ENCODE data around the gene DOCK6. TPM values are rescaled to one million over a fixed set of nuclear protein-coding genes. Genes with fewer than 3 reads are reported as not detected.
A peak's percentile ranks its signal among the peaks of the same experiment; 100 is the strongest.
"Not testable (repeated sequence)": the region's sequence is repeated elsewhere in the genome, so short reads cannot be mapped to it uniquely, and the experiment has no call there.

DOCK6 gene
- total RNA-seq, 2 experiments from 2014 or later: 6.1 to 7.1 TPM

DNA sequence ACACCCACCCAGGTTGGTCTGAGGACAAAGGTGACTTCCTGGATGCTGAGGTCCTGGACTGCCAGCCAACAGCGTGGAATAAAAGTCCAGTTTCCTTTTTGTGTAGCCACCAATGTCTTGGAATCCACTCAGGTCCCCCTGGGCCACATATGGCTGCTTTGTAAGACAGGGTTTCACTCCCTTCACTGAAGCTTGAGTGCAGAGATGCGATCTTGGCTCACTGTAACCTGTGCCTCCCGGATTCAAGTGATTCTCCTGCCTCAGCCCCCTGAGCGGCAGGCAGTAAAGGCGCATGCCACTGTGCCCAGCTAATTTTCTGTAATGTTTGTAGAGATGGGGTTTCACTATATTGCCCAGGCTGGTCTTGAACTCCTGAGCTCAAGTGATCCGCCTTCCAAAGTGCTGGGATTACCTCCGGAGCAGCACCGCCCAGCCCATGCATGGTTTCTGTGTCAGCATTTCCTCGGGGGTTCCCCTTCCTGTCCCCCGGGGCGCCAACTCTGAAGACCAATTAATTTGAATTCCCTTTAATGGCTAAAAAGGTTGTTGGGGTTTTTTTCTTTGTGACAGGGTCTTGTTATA, 82.5 kb downstream of the DOCK6 start:
- intact Hi-C loops (cut with micrococcal nuclease): no loop called here
- no peak overlapping the region for H3K27ac Mint-ChIP-seq
- H3K4me3 Mint-ChIP-seq: no peak overlapping the region
- no peaks in the 10 kb centered on the region for H3K9me3 Mint-ChIP-seq
- no peaks in the 10 kb centered on the region for H3K4me1 Mint-ChIP-seq (ENCODE audit: low read depth)
- CTCF ChIA-PET: no interaction called here
- no peaks in the 10 kb centered on the region for H3K36me3 Mint-ChIP-seq (ENCODE audit: low read depth)
- no peaks in the 10 kb centered on the region for H3K27me3 Mint-ChIP-seq (ENCODE audit: low read depth)
- DNase-seq: peak; percentile 34

DNA sequence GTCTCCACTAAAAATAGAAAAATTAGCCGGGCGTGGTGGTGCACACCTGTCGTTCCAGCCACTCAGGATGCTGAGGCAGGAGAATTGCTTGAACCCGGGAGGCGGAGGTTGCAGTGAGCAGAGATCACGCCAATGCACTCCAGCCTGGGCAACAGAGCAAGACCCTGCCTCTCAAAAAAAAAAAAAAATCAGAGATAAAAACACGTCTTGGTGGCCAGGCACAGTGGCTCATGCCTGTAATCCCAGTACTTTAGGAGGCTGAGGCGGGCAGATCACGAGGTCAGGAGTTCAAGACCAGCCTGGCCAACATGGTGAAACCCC, 83.2 kb downstream of the DOCK6 start:
- intact Hi-C loops (cut with micrococcal nuclease); CTCF ChIA-PET; H3K4me1 Mint-ChIP-seq (ENCODE audit: low read depth); H3K36me3 Mint-ChIP-seq (ENCODE audit: low read depth); H3K4me3 Mint-ChIP-seq; H3K27me3 Mint-ChIP-seq (ENCODE audit: low read depth); H3K27ac Mint-ChIP-seq; H3K9me3 Mint-ChIP-seq; DNase-seq: not testable (repeated sequence)

GRCh38 chr19:11177592-11177991, 84.7 kb downstream of the DOCK6 start:
- Mint-ChIP-seq H3K27me3 (ENCODE audit: low read depth) (no peaks in the 10 kb centered on the region), H3K27ac (no peak overlapping the region), H3K9me3 (no peaks in the 10 kb centered on the region), H3K36me3 (ENCODE audit: low read depth) (no peaks in the 10 kb centered on the region), H3K4me1 (ENCODE audit: low read depth) (no peaks in the 10 kb centered on the region), H3K4me3 (no peak overlapping the region)
- CTCF ChIA-PET: interaction anchor here (1.2 kb wide), 1 partner anchor 26 kb away, joined by 5 read pairs; no protein-coding TSS in a partner anchor
- no peak for DNase-seq
- intact Hi-C loops (cut with micrococcal nuclease): no loop called here

GRCh38 chr19:11176466-11177193, 85.7 kb downstream of the DOCK6 start:
- Mint-ChIP-seq H3K27ac (no peak overlapping the region), H3K4me1 (ENCODE audit: low read depth) (no peaks in the 10 kb centered on the region), H3K27me3 (ENCODE audit: low read depth) (no peaks in the 10 kb centered on the region), H3K9me3 (no peaks in the 10 kb centered on the region), H3K36me3 (ENCODE audit: low read depth) (no peaks in the 10 kb centered on the region), H3K4me3 (no peak overlapping the region)
- intact Hi-C loops (cut with micrococcal nuclease): no loop called here
- no peak for DNase-seq
- CTCF ChIA-PET: no interaction called here

- DNase-seq: no peak
- H3K27me3 Mint-ChIP-seq (ENCODE audit: low read depth): no peaks in the 10 kb centered on the region
- no peak overlapping the region for H3K4me3 Mint-ChIP-seq
- H3K27ac Mint-ChIP-seq: no peak overlapping the region
- no peaks in the 10 kb centered on the region for H3K4me1 Mint-ChIP-seq (ENCODE audit: low read depth)
- no peaks in the 10 kb centered on the region for H3K9me3 Mint-ChIP-seq
- intact Hi-C loops (cut with micrococcal nuclease): no loop called here
- CTCF ChIA-PET: no interaction called here
- no peaks in the 10 kb centered on the region for H3K36me3 Mint-ChIP-seq (ENCODE audit: low read depth)
Observed at GRCh38 chr19:11175920-11176319, 86.4 kb downstream of the DOCK6 start.

DNA sequence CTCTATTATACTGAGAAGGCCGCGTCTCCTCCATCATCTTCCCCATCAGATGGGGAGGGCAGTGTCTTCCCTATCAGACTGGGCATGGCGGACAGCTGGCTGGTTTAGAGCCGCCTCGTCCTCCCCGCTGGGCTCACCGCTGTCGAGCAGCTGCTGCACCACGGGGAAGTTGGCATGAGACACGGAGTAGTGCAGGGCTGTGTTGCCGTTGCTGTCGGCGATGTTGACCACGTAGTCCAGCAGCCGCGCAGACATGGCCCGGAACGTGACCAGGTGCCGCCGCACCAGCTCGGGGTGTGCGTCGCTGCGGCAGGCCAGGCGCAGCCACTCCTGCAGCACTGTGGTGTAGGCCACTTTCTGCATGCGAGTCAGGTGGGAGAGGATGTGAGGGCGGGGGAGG, 88.0 kb downstream of the DOCK6 start:
- no peak for DNase-seq
- H3K4me1 Mint-ChIP-seq (ENCODE audit: low read depth): no peaks in the 10 kb centered on the region
- H3K9me3 Mint-ChIP-seq: no peaks in the 10 kb centered on the region
- H3K4me3 Mint-ChIP-seq: no peak overlapping the region
- H3K27me3 Mint-ChIP-seq (ENCODE audit: low read depth): no peaks in the 10 kb centered on the region
- H3K36me3 Mint-ChIP-seq (ENCODE audit: low read depth): no peaks in the 10 kb centered on the region
- intact Hi-C loops (cut with micrococcal nuclease): no loop called here
- no peak overlapping the region for H3K27ac Mint-ChIP-seq
- CTCF ChIA-PET: interaction anchor here (0.5 kb wide), 1 partner anchor 114 kb away, joined by 4 read pairs; no protein-coding TSS in a partner anchor

GRCh38 chr19:11173516-11174155, 88.7 kb downstream of the DOCK6 start:
- CTCF ChIA-PET: no interaction called here
- intact Hi-C loops (cut with micrococcal nuclease): no loop called here
- no peaks in the 10 kb centered on the region for H3K9me3 Mint-ChIP-seq
- H3K4me1 Mint-ChIP-seq (ENCODE audit: low read depth): no peaks in the 10 kb centered on the region
- no peak for DNase-seq
- H3K4me3 Mint-ChIP-seq: no peak overlapping the region
- no peaks in the 10 kb centered on the region for H3K27me3 Mint-ChIP-seq (ENCODE audit: low read depth)
- H3K27ac Mint-ChIP-seq: no peak overlapping the region
- H3K36me3 Mint-ChIP-seq (ENCODE audit: low read depth): no peaks in the 10 kb centered on the region

DNA sequence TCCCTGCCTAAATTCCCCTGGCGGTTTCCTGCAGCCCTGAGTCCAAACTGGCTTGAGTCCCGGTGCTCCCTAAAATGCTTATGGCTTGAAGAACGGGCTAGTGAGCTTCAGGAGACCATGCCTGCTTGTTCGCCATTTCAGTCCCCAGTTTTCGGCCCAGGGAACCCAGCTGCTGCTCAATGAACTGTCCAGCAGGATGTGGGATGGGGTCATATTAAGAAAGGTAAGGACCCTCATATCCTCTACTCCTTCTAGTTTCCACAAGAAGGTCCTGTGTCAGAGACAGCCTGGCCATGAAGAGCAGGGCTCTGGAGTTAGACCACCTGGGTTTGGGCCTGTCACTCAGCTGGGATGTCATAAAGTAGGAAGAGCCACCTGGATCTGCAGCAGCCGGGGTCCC, 89.7 kb downstream of the DOCK6 start:
- Mint-ChIP-seq H3K36me3 (ENCODE audit: low read depth) (no peaks in the 10 kb centered on the region), H3K4me3 (no peak overlapping the region), H3K9me3 (no peaks in the 10 kb centered on the region), H3K27ac (no peak overlapping the region), H3K27me3 (ENCODE audit: low read depth) (no peaks in the 10 kb centered on the region), H3K4me1 (ENCODE audit: low read depth) (no peaks in the 10 kb centered on the region)
- no peak for DNase-seq
- intact Hi-C loops (cut with micrococcal nuclease): no loop called here
- CTCF ChIA-PET: no interaction called here

DNA sequence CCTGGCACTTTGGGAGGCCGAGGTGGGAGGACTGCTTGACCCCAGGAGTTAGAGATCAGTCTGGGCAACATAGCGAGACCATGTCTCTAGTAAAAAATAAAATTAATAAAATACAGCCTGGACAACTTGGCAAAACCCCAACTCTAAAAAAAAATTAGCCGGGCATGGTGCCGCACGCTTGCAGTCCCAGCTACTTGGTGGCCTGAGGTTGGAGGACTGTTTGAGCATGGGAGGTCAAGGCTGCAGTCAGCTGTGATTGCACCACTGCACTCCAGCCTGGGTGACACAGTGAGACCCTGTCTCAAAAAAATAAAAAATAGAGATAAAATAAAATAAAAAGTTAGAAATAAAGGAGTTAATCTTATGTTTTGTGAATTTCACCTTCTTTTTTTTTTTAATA, 91.2 kb downstream of the DOCK6 start:
- Mint-ChIP-seq H3K36me3 (ENCODE audit: low read depth) (no peaks in the 10 kb centered on the region), H3K9me3 (no peaks in the 10 kb centered on the region), H3K4me3 (no peak overlapping the region), H3K27ac (no peak overlapping the region), H3K4me1 (ENCODE audit: low read depth) (no peaks in the 10 kb centered on the region), H3K27me3 (ENCODE audit: low read depth) (no peaks in the 10 kb centered on the region)
- no peak for DNase-seq
- intact Hi-C loops (cut with micrococcal nuclease): no loop called here
- CTCF ChIA-PET: no interaction called here

GRCh38 chr19:11169896-11170678, 92.2 kb downstream of the DOCK6 start:
- Mint-ChIP-seq H3K4me1 (ENCODE audit: low read depth) (no peaks in the 10 kb centered on the region), H3K27me3 (ENCODE audit: low read depth) (no peaks in the 10 kb centered on the region), H3K9me3 (no peaks in the 10 kb centered on the region), H3K27ac (no peak overlapping the region), H3K4me3 (no peak overlapping the region), H3K36me3 (ENCODE audit: low read depth) (no peaks in the 10 kb centered on the region)
- no peak for DNase-seq
- CTCF ChIA-PET: no interaction called here
- intact Hi-C loops (cut with micrococcal nuclease): no loop called here

DNA sequence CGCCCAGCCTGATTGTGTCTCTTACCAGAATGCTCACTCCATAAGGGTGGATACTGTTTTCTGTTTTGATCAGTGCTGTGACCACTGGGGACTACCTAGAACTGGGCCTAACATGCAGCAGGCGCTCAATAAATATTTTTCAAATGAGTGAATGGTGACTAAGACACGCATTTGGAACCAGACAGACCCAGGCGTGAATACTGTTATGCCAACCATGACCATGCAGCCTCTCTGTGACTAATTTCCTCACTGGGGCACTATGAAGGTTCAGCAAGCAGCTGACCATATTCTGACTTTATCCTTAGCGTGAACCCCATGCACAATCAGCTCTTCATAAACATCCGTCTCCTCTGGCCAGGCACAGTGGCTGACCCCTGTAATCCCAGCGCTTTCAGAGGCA, 93.8 kb downstream of the DOCK6 start:
- Mint-ChIP-seq H3K27me3 (ENCODE audit: low read depth) (no peaks in the 10 kb centered on the region), H3K27ac (no peak overlapping the region), H3K36me3 (ENCODE audit: low read depth) (no peaks in the 10 kb centered on the region), H3K9me3 (no peaks in the 10 kb centered on the region), H3K4me1 (ENCODE audit: low read depth) (no peaks in the 10 kb centered on the region), H3K4me3 (no peak overlapping the region)
- intact Hi-C loops (cut with micrococcal nuclease): no loop called here
- CTCF ChIA-PET: no interaction called here
- DNase-seq: no peak

GRCh38 chr19:11166281-11167142, 95.8 kb downstream of the DOCK6 start:
- H3K9me3 Mint-ChIP-seq: no peaks in the 10 kb centered on the region
- no peak overlapping the region for H3K4me3 Mint-ChIP-seq
- no peak for DNase-seq
- no peak overlapping the region for H3K27ac Mint-ChIP-seq
- intact Hi-C loops (cut with micrococcal nuclease): no loop called here
- no peaks in the 10 kb centered on the region for H3K27me3 Mint-ChIP-seq (ENCODE audit: low read depth)
- no peaks in the 10 kb centered on the region for H3K36me3 Mint-ChIP-seq (ENCODE audit: low read depth)
- H3K4me1 Mint-ChIP-seq (ENCODE audit: low read depth): no peaks in the 10 kb centered on the region
- CTCF ChIA-PET: interaction anchor here (0.6 kb wide), 3 partner anchors 12 to 522 kb away, joined by 3 to 7 read pairs (median 3); no protein-coding TSS in a partner anchor

Measured in activated naive CD4-positive, alpha-beta T cell treated with anti-CD3 and anti-CD28 coated beads for 36 hours (primary cell).